ENCODE data around the gene CCDC87.
"Not testable (repeated sequence)": the region's sequence is repeated elsewhere in the genome, so short reads cannot be mapped to it uniquely, and the experiment has no call there.

The CCDC87 gene

GRCh38 chr11:66548774-66549630, 43.9 kb downstream of the CCDC87 start:
- no peak overlapping the region for H3K4me3 ChIP-seq (ENCODE audit: low read depth, low read length)
- no peak for TF ChIP-seq CTCF (IDR thresholded peaks at IDR 0.05; ENCODE audit: low read depth, low read length)
- in situ Hi-C loops (cut with HindIII; ENCODE audit: low sequenced_read_pairs): no loop called here
- DNase-seq (ENCODE audit: low read depth, low spot score): no peak

DNA sequence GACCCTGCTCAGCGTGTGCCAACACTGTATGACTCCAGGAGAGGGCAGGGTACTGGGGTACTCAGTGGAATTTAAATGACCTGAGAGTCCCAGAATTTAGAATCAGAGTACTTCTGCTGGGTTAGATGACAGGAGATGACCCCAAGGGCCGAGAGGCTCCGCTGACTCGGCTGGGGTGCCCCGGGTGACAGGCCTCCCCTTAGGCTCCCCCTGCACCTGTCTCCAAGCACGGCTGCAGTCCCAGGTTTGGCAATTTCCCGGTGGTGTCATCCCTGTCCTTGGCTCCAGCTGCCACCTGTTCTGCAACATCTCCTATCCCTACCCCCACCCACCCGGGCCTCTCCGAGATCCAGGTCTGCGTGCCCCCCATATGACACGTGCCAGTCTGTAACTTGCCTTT, 44.8 kb downstream of the CCDC87 start:
- in situ Hi-C loops (cut with HindIII; ENCODE audit: low sequenced_read_pairs): no loop called here
- H3K4me3 ChIP-seq (ENCODE audit: low read depth, low read length): no peak overlapping the region
- TF ChIP-seq CTCF (IDR thresholded peaks at IDR 0.05; ENCODE audit: low read depth, low read length): no peak
- DNase-seq (ENCODE audit: low read depth, low spot score): no peak

DNA sequence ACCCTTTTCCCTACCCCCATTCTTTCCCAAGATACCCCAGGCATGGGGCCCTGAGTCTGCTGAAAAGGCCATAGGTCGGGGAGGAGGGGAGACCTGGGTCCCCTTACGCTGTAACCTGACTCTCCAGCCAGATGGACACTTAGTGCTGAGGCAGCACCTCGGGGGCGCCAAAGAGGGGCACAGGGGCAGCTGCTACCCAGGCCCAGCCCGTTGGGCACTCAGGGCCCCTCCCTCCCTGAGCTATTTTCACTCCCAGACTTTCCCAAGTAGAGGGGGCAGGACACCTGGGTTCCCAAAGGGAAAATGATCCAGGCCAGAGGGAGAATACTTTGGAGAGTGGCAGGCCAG, 45.2 kb downstream of the CCDC87 start:
- DNase-seq (ENCODE audit: low read depth, low spot score): no peak
- in situ Hi-C loops (cut with HindIII; ENCODE audit: low sequenced_read_pairs): no loop called here
- H3K4me3 ChIP-seq (ENCODE audit: low read depth, low read length): no peak overlapping the region
- no peak for TF ChIP-seq CTCF (IDR thresholded peaks at IDR 0.05; ENCODE audit: low read depth, low read length)

GRCh38 chr11:66546966-66547661, 45.7 kb downstream of the CCDC87 start:
- no peak overlapping the region for H3K4me3 ChIP-seq (ENCODE audit: low read depth, low read length)
- no peak for TF ChIP-seq CTCF (IDR thresholded peaks at IDR 0.05; ENCODE audit: low read depth, low read length)
- in situ Hi-C loops (cut with HindIII; ENCODE audit: low sequenced_read_pairs): no loop called here
- no peak for DNase-seq (ENCODE audit: low read depth, low spot score)

- in situ Hi-C loops (cut with HindIII; ENCODE audit: low sequenced_read_pairs): no loop called here
- H3K4me3 ChIP-seq (ENCODE audit: low read depth, low read length): peak within 1 kb of the TSS; percentile 71
- DNase-seq (ENCODE audit: low read depth, low spot score): no peak
- no peak for TF ChIP-seq CTCF (IDR thresholded peaks at IDR 0.05; ENCODE audit: low read depth, low read length)
These were observed 46.4 kb downstream of the CCDC87 start, which contains the start of gene ACTN3 for GRCh38 chr11:66546368-66546965. ACTN3 (plus strand) TSS chr11:66546903; CDS start chr11:66546938, 35 bp downstream.

GRCh38 chr11:66545701-66546367, 47.0 kb downstream of the CCDC87 start, which contains the start of gene ZDHHC24:
ZDHHC24 (minus strand) TSS chr11:66546048; CDS start chr11:66546003, 45 bp downstream.
- peak; percentile 99 for DNase-seq (ENCODE audit: low read depth, low spot score)
- TF ChIP-seq CTCF (IDR thresholded peaks at IDR 0.05; ENCODE audit: low read depth, low read length): no peak
- in situ Hi-C loops (cut with HindIII; ENCODE audit: low sequenced_read_pairs): no loop called here
- peak within 1 kb of the TSS; percentile 71 for H3K4me3 ChIP-seq (ENCODE audit: low read depth, low read length)

DNA sequence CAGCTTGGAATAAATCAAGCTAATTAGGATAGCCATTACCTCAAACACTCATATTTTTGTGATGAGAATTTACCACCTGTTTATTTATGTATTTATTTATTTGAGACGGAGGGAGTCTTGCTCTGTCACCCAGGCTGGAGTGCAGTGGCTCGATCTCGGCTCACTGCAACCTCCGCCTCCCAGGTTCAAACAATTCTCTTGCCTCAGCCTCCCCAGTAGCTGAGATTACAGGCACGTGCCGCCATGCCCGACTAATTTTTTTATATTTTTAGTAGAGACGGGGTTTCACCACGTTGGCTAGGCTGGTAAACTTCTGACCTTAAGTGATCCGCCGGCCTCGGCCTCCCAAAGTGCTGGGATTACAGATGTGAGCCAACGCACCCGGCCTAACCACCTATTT, 47.9 kb downstream of the CCDC87 start:
- in situ Hi-C loops (cut with HindIII; ENCODE audit: low sequenced_read_pairs); DNase-seq (ENCODE audit: low read depth, low spot score): not testable (repeated sequence)
- peak overlapping the region; percentile 71 for H3K4me3 ChIP-seq (ENCODE audit: low read depth, low read length)
